KG1 (cell line): ENCODE results near the gene DCC.
"Not testable (repeated sequence)": the region's sequence is repeated elsewhere in the genome, so short reads cannot be mapped to it uniquely, and the experiment has no call there.

Experiments used
- DNase-seq: peaks from one replicate; lab custom pipeline; 2025; lab: John Stamatoyannopoulos, UW

DCC gene

GRCh38 chr18:53417003-53417402 lies 1077.0 kb downstream of the DCC start:
- DNase-seq = no peak

GRCh38 chr18:53421869-53422268 lies 1081.9 kb downstream of the DCC start:
- DNase-seq = no peak

- no peak for DNase-seq
These were observed 1082.9 kb downstream of the DCC start for GRCh38 chr18:53422896-53423295.

GRCh38 chr18:53426666-53427184 lies 1086.7 kb downstream of the DCC start:
- DNase-seq = no peak

GRCh38 chr18:53441761-53442414 lies 1101.9 kb downstream of the DCC start:
- DNase-seq = no peak

- no peak for DNase-seq
These were observed 1102.4 kb downstream of the DCC start for GRCh38 chr18:53442415-53442783.

GRCh38 chr18:53443336-53443735 lies 1103.3 kb downstream of the DCC start:
- DNase-seq = no peak

GRCh38 chr18:53443831-53444230 lies 1103.8 kb downstream of the DCC start:
- DNase-seq = no peak

GRCh38 chr18:53451902-53452301 lies 1111.9 kb downstream of the DCC start:
- no peak for DNase-seq

- no peak for DNase-seq
These were observed 1117.1 kb downstream of the DCC start for GRCh38 chr18:53457068-53457467.

- no peak for DNase-seq
These were observed 1118.3 kb downstream of the DCC start for GRCh38 chr18:53458268-53458667.

- DNase-seq = no peak
These were observed 1119.1 kb downstream of the DCC start for GRCh38 chr18:53458944-53459580.

GRCh38 chr18:53467756-53468155 lies 1127.8 kb downstream of the DCC start:
- no peak for DNase-seq

- DNase-seq = not testable (repeated sequence)
These were observed 1128.2 kb downstream of the DCC start for GRCh38 chr18:53468173-53468572.

GRCh38 chr18:53472546-53472945 lies 1132.5 kb downstream of the DCC start:
- DNase-seq = no peak

GRCh38 chr18:53478155-53478554 lies 1138.2 kb downstream of the DCC start:
- no peak for DNase-seq

- DNase-seq = no peak
These were observed 1146.3 kb downstream of the DCC start for GRCh38 chr18:53486296-53486695.

GRCh38 chr18:53489266-53489665 lies 1149.3 kb downstream of the DCC start:
- no peak for DNase-seq

- DNase-seq = no peak
These were observed 1150.0 kb downstream of the DCC start for GRCh38 chr18:53490019-53490418.

- no peak for DNase-seq
These were observed 1156.0 kb downstream of the DCC start for GRCh38 chr18:53496028-53496427.

GRCh38 chr18:53503914-53504441 lies 1164.0 kb downstream of the DCC start:
- DNase-seq = no peak

- no peak for DNase-seq
These were observed 1168.5 kb downstream of the DCC start for GRCh38 chr18:53508529-53508928.

GRCh38 chr18:53509886-53510285 lies 1169.9 kb downstream of the DCC start:
- no peak for DNase-seq

GRCh38 chr18:53511725-53512124 lies 1171.7 kb downstream of the DCC start:
- DNase-seq = not testable (repeated sequence)
